Brain microvascular endothelial cell (primary cell): Measurements from ENCODE around the gene AP1S1.
"Not testable (repeated sequence)": the region's sequence is repeated elsewhere in the genome, so short reads cannot be mapped to it uniquely, and the experiment has no call there.

Source experiments
- DNase-seq: peaks from one replicate; pipeline ENCODE4 v3.0.0-alpha.2; 2020
- H3K27ac ChIP-seq: fragments of 250-450 bp; sonication (Bioruptor Pico); 2 replicates; pipeline ENCODE4 v1.5.1; 2020; ENCODE audit warnings: mild to moderate bottlenecking, moderate library complexity
- H3K27me3 ChIP-seq: fragments of 250-450 bp; sonication (Bioruptor Pico); replicated peaks from 2 replicates; pipeline ENCODE4 v1.5.1; 2020; ENCODE audit warnings: mild to moderate bottlenecking
- H3K36me3 ChIP-seq: fragments of 250-450 bp; sonication (Bioruptor Pico); replicated peaks from 2 replicates; pipeline ENCODE4 v1.5.1; 2020; ENCODE audit warnings: mild to moderate bottlenecking
- H3K4me3 ChIP-seq: 2 replicates; pipeline ENCODE4 v1.5.1; 2011; ENCODE audit warnings: low read depth, mild to moderate bottlenecking, control low read depth, low read length, moderate library complexity
- in situ Hi-C: cut with HindIII; loops from 2 replicates; pipeline ENCODE4 v1.10.0; 2017; ENCODE audit warnings: low sequenced_read_pairs, low pct_ligation_motif_present
- TF ChIP-seq, protein P1 (sequence below): IDR thresholded peaks from 2 replicates; pipeline ENCODE4 v1.5.1; 2011; ENCODE audit warnings: low read depth, mild to moderate bottlenecking, moderate library complexity, low read length, control low read depth, inconsistent platforms; ENCODE audit errors: missing control alignments

Gene AP1S1

DNA sequence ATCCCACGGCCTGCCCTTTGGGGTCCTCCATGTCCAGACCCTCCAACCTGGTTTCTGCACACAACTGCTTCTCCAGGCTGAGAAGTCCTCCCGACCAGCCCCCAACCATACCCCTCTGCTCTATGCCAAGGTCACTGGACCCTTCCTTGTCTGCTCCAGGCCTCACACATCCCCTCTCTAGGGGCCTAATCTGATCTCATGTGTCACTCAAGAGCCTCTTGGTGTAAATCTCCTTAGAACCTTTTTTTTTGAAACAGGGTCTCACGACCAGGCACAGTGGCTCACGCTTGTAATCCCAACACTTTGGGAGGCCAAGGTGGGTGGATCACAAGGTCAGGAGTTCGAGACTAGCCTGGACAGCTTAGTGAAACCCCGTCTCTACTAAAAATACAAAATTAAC lies 44.9 kb upstream of the AP1S1 start:
- Histone ChIP-seq H3K27ac (no peak overlapping the region), H3K27me3 (no peaks in the 10 kb centered on the region), H3K4me3 (no peak overlapping the region), H3K36me3 (no peaks in the 10 kb centered on the region)
- in situ Hi-C loops: no loop called here
- no peak for DNase-seq
- TF ChIP-seq, protein P1, sequence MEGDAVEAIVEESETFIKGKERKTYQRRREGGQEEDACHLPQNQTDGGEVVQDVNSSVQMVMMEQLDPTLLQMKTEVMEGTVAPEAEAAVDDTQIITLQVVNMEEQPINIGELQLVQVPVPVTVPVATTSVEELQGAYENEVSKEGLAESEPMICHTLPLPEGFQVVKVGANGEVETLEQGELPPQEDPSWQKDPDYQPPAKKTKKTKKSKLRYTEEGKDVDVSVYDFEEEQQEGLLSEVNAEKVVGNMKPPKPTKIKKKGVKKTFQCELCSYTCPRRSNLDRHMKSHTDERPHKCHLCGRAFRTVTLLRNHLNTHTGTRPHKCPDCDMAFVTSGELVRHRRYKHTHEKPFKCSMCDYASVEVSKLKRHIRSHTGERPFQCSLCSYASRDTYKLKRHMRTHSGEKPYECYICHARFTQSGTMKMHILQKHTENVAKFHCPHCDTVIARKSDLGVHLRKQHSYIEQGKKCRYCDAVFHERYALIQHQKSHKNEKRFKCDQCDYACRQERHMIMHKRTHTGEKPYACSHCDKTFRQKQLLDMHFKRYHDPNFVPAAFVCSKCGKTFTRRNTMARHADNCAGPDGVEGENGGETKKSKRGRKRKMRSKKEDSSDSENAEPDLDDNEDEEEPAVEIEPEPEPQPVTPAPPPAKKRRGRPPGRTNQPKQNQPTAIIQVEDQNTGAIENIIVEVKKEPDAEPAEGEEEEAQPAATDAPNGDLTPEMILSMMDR: no peak

DNA sequence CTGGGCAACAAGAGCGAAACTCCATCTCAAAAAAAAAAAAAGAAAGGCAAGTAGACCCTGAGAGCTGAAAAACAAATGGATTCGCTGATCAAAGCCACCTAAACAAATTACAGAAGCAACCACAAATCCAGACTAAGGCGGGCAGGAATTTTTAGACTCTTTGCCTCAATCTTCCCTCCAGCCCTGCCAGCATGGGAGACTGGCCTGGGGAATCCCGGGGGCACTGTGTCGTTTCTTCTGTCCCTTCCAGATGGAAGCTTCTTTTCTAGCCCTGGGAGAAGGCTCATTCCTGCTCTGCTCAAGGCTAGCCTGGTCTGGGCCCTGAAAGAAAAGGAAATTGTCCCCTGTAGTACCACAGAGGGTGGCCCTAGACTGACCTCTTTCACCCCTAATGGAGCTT lies 43.0 kb upstream of the AP1S1 start:
- peak overlapping the region; percentile 93 for H3K27ac ChIP-seq
- H3K36me3 ChIP-seq: no peaks in the 10 kb centered on the region
- H3K27me3 ChIP-seq: no peaks in the 10 kb centered on the region
- DNase-seq: no peak
- no peak overlapping the region for H3K4me3 ChIP-seq
- in situ Hi-C loops: no loop called here
- TF ChIP-seq, protein P1: no peak

DNA sequence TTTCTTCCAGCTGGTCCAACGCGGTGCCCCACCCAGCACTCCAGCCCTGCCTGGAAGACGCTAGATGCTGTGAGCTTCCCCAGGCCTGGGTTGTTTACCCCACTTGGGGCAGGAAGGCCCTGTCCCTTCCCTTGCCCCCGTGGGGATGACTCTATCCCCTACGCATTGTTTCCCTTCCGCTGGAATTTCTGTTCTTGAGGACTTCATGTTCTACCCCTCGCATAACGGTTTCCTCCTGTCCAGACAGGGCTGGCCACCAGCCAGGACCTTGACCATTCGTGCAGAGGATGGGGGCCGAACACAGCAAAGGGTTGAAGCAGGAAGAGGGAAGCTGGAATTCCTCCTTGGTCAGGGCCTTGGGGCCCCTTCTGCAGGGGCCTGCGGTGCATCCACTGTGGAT lies 42.0 kb upstream of the AP1S1 start:
- no peaks in the 10 kb centered on the region for H3K27me3 ChIP-seq
- TF ChIP-seq, protein P1: no peak
- H3K4me3 ChIP-seq: no peak overlapping the region
- H3K27ac ChIP-seq: peak overlapping the region; percentile 93
- no peaks in the 10 kb centered on the region for H3K36me3 ChIP-seq
- peak; percentile 96 for DNase-seq
- in situ Hi-C loops: no loop called here

DNA sequence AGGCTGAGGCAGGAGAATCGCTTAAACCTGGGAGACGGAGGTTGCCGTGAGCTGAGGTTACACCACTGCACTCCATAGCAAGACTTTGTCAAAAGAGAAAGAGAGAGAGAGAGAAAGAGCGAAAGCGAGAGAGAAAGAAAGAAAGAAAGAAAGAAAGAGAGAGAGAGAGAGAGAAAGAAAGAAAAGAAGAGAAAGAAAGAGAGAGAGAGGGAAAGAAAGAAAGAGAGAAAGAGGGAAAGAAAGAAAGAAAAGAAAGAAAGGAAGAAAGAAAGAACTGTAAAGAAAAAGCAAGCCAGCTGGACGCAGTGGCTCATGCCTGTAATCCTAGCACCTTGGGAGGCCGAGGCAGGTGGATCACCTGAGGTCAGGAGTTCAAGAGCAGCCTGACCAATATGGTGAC lies 41.1 kb upstream of the AP1S1 start:
- H3K4me3 ChIP-seq, H3K36me3 ChIP-seq, H3K27me3 ChIP-seq, in situ Hi-C loops, DNase-seq: not testable (repeated sequence)
- H3K27ac ChIP-seq: peak overlapping the region; percentile 93

DNA sequence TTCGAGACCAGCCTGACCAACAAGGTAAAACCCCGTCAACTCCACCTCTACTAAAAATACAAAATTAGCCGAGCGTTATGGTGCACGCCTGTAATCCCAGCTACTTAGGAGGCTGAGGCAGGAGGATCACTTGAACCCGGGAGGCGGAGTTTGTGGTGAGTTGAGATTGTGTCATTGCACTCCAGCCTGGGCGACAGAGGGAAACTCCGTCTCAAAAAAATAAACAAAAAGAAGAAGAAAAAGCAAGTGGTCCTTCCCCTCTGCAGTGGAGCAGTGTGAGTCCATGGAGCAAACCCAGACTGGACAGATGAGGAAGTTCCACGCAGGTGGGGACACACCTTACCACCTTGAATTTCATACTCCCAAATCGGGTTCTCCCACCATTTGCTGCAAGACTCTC lies 40.4 kb upstream of the AP1S1 start:
- H3K4me3 ChIP-seq: no peak overlapping the region
- no peaks in the 10 kb centered on the region for H3K36me3 ChIP-seq
- TF ChIP-seq, protein P1: no peak
- H3K27ac ChIP-seq: peak overlapping the region; percentile 93
- no peak for DNase-seq
- in situ Hi-C loops: no loop called here
- H3K27me3 ChIP-seq: no peaks in the 10 kb centered on the region

DNA sequence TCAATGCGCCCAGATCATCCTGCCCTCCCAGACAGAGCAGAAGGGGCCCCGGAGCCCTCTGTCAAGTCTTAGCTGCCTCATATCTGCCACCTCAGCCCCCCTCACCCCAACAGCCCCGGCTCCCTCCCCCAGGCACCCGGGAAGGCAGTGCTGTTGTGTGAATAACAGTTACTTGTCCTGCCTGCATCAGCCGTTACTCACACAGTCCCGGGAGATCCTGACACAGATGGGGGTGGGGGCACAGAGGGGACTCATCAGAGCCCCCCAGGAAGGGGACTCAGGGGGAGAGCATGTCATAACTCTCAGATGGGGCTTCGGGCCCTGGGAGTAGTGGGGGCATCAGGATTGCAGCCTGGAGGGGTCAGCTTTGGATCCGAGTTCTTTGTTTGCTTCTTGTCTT lies 39.8 kb upstream of the AP1S1 start:
- H3K27me3 ChIP-seq: no peaks in the 10 kb centered on the region
- H3K36me3 ChIP-seq: no peaks in the 10 kb centered on the region
- DNase-seq: peak; percentile 72
- in situ Hi-C loops: no loop called here
- peak overlapping the region; percentile 93 for H3K27ac ChIP-seq
- no peak overlapping the region for H3K4me3 ChIP-seq
- TF ChIP-seq, protein P1: no peak
